NCI-H2196 treated with DMSO at 0.1 percent for 48 hours (cell line): Measurements from ENCODE around the gene SSBP4.

Experiments used
- DNase-seq: peaks from one replicate; lab custom pipeline; 2025; ENCODE audit not compliant: unreplicated experiment; lab: John Stamatoyannopoulos, UW

SSBP4 gene

DNA sequence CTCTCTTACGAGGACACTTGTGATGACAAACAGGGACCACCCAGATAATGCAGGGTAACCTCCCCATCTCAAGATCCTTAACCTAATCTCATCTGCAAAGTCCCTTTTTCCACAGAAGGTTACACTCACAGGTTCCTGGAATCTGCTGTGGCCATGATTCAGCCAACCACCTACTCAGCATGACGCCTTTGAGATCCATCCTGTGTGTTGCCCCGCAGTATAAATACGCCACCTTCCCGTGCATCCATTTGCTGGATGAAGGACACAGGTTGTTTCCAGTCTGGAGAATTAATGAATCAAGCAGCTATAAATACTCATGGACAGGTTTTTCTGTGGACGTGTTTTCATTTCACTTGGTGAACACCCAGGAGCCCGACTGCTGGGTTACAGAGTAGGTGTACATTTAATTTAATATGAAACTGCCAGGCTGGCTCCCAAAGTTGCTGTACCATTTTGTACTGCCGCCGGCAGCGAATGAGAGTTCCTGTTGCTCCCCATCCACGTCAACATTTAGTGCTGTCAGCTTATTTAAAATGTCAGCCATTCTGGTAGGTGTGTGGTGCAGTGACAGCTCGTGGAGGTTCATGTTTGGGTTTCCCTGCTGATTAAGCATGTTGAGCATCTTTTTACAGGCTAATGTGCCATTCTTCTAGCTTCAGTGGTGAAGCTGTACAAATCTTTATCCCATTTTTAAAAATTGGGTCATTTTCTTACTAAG lies 62.5 kb downstream of the SSBP4 start:
- no peak for DNase-seq

DNA sequence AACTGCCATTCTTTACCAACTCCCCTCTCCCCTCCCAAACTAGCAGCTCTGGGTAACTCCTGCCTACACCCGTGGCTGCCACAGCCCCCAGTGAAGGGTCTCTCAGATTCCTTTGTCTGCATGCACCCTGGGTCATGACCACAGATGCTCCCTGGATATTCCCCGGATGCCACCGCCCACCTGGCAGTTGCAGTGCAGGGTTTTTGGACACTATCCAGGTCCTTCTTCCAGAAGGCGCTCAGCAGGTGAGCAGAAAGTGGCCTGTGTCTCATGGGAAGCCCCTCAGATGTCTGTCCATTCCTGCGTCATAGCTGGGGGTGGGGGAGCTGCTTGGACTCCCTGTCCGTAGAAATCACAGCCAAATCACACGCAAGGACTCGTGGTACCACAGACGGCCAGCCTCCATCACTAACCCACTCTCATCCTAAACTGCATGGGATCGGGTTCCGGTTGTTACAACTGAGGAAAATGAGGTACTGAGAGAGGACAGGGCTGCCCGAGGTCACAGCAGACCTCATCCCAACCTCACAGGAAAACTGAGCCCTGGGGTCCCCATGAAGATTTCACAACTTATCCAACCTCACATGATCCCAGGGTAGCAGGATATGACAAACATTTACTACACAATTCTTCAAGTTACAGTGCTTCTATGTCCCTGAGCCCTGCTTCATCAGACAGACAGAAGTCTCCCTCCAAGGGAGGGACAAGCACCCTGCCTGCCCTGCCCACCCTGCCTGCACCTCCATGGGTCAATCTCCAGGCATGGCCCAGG lies 64.1 kb downstream of the SSBP4 start:
- DNase-seq: no peak
